MM.1S (cell line): Measurements from ENCODE around the gene RAB11FIP4.

Experiments used
- DNase-seq: peaks from one replicate; pipeline ENCODE4 v3.0.0-alpha.2; 2015
- H2AFZ ChIP-seq: fragments of 300-600 bp; sonication (generic); 2 replicates; pipeline ENCODE4 v1.6.0; 2016; ENCODE audit warnings: antibody characterized with exemption, low read length
- H3F3A ChIP-seq: fragments of 300-600 bp; sonication (generic); 2 replicates; pipeline ENCODE4 v1.6.1; 2016; ENCODE audit warnings: mild to moderate bottlenecking, antibody characterized with exemption, low read length, moderate library complexity, mixed read lengths; ENCODE audit not compliant: insufficient read depth
- H3K27ac ChIP-seq: fragments of 300-600 bp; sonication (generic); 2 replicates; pipeline ENCODE4 v1.5.1; 2016; ENCODE audit warnings: mild to moderate bottlenecking, low read length
- H3K27me3 ChIP-seq: fragments of 300-600 bp; sonication (generic); replicated peaks from 2 replicates; pipeline ENCODE4 v1.6.0; 2016; ENCODE audit warnings: low read length; ENCODE audit not compliant: insufficient read depth
- H3K36me3 ChIP-seq: fragments of 300-600 bp; sonication (generic); replicated peaks from 2 replicates; pipeline ENCODE4 v1.6.1; 2016; ENCODE audit warnings: mild to moderate bottlenecking, low read length, mixed read lengths; ENCODE audit not compliant: insufficient read depth
- H3K4me1 ChIP-seq: fragments of 300-600 bp; sonication (generic); 2 replicates; pipeline ENCODE4 v1.6.1; 2016; ENCODE audit warnings: low read length, mixed read lengths
- H3K4me2 ChIP-seq: fragments of 300-600 bp; sonication (generic); 2 replicates; pipeline ENCODE4 v1.6.0; 2016; ENCODE audit warnings: low read depth, low read length
- H3K4me3 ChIP-seq: fragments of 300-600 bp; sonication (generic); 2 replicates; pipeline ENCODE4 v1.5.1; 2016; ENCODE audit warnings: low read length, mixed read lengths
- H3K79me2 ChIP-seq: fragments of 300-600 bp; sonication (generic); 2 replicates; pipeline ENCODE4 v1.6.1; 2016; ENCODE audit warnings: mixed run types, low read length, mixed read lengths
- H3K9ac ChIP-seq: fragments of 300-600 bp; sonication (generic); 2 replicates; pipeline ENCODE4 v1.6.1; 2016; ENCODE audit warnings: low read length, mixed read lengths
- H3K9me2 ChIP-seq: fragments of 300-600 bp; sonication (generic); replicated peaks from 2 replicates; pipeline ENCODE4 v1.6.1; 2016; ENCODE audit warnings: mild to moderate bottlenecking, low read length, mixed read lengths; ENCODE audit not compliant: insufficient read depth
- H3K9me3 ChIP-seq: fragments of 300-600 bp; sonication (generic); replicated peaks from 2 replicates; pipeline ENCODE4 v1.6.1; 2016; ENCODE audit warnings: mild to moderate bottlenecking, low read length, mixed read lengths; ENCODE audit not compliant: insufficient read depth
- H4K20me1 ChIP-seq: fragments of 300-600 bp; sonication (generic); 2 replicates; pipeline ENCODE4 v1.6.1; 2016; ENCODE audit warnings: mild to moderate bottlenecking, low read length, moderate library complexity, mixed read lengths; ENCODE audit not compliant: insufficient read depth
- CTCF ChIP-seq: fragments of 300-600 bp; sonication (generic); IDR thresholded peaks from 2 replicates; pipeline ENCODE4 v1.5.1; 2016; ENCODE audit warnings: antibody characterized with exemption, low read length, mixed read lengths
- EZH2 ChIP-seq: fragments of 300-600 bp; sonication (generic); optimal IDR thresholded peaks from 2 replicates; pipeline ENCODE3; 2017; ENCODE audit warnings: low read depth, mild to moderate bottlenecking, antibody characterized with exemption, low read length, mixed read lengths
- EZH2phosphoT487 ChIP-seq: fragments of 300-600 bp; sonication (generic); IDR thresholded peaks from 2 replicates; pipeline ENCODE4 v1.6.1; 2018; ENCODE audit warnings: antibody characterized with exemption, low read length

Gene RAB11FIP4

DNA sequence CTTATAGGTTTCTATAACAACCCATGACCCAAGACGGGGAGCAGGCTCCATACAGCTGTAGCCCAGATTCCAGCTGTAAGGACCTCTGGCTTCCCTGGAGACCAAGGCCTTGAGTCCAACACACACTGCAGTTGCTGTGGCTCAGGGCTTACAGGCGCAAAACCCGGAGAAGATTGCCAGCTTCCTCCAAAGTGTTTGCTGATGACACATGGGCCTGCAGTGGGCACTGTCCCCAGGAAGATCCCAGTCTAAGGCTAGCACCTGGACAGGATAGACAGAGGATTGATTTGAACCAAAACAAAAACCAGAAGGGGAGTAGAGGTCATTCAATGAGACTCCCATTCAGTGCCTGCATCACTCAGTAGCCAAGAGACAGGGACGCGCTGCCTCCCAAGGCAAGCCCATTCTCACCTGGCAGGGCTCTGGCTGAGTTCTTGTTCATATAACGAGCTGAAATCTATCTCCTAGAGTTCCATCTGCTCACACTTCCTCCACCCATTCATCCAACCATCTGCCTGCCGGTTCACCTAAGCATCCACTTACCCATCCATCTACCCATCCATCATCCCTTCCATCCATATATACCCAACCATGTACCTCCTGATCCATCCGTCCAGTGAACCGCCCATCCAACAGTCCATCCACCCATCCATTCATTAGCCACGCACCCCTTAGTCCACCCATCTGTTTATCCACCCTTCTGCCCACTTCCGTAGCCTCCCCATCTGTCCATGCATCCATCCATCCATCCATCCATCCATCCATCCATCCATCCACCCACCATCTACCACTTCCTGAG lies 10.2 kb downstream of the RAB11FIP4 start:
- Histone ChIP-seq H3K27me3 (peaks cover 11% of the 10 kb centered on the region), H3K9ac (no peak overlapping the region)

DNA sequence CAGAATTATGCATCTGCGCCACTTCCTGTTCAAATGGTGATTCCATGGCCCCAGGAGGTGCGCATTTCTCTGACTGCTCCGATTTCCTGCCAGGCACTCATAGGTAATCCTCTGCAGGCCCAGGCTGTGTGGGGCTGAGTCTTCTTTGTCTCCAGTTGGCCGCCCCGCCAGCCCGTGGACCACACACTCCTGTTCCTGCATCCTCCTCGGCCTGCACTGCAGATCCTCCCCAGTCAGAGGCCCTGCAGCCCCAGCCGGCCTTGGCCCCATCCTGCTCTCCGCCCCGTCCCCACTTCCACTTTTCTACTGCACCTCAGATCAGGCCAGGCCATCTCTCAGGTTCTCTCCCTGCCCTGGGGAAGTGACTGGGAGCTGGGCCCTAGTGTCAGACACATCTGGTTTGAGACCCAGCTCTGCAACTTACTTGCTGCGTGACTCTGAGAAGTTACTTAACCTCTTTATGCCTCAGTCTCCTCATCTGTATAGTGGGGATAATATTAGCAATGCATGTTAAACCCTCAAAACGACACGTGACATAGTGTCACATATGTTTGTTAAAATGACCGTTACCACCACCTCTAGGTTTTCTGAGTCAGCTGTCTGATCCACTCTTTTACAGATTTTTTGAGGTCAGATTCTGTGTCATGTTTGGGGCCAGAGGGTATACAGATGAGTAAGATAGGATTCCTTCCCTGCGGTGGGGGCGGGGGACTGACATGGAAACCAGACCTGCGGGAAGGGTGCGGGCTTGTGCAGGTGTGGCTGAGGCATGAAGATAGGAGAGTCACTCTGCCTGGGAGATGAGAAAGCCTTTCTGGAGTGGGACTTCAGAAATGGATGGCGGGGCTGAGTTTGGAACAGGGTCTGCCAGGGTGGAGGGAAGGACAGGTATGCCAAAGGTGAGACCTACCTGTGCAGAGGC lies 12.8 kb downstream of the RAB11FIP4 start:
- no peak for TF ChIP-seq EZH2phosphoT487
- no peak for TF ChIP-seq EZH2
- no peak for TF ChIP-seq CTCF
- no peaks in the 10 kb centered on the region for H3K9me2 ChIP-seq
- H3K4me1 ChIP-seq: no peaks in the 10 kb centered on the region
- H3K4me3 ChIP-seq: no peak overlapping the region
- no peak overlapping the region for H3K27ac ChIP-seq
- no peaks in the 10 kb centered on the region for H4K20me1 ChIP-seq
- no peaks in the 10 kb centered on the region for H3K36me3 ChIP-seq
- no peak overlapping the region for H3K9ac ChIP-seq
- no peaks in the 10 kb centered on the region for H3F3A ChIP-seq
- no peaks in the 10 kb centered on the region for H3K79me2 ChIP-seq
- peaks cover 11% of the 10 kb centered on the region for H3K27me3 ChIP-seq
- H3K9me3 ChIP-seq: no peaks in the 10 kb centered on the region
- H3K4me2 ChIP-seq: no peak overlapping the region
- DNase-seq: no peak
- H2AFZ ChIP-seq: no peak overlapping the region

More for the DNA sequence above, 10.2 kb downstream of the RAB11FIP4 start:
- Histone ChIP-seq H3K9me2 (no peaks in the 10 kb centered on the region), H3K36me3 (no peaks in the 10 kb centered on the region), H3F3A (no peaks in the 10 kb centered on the region), H4K20me1 (no peaks in the 10 kb centered on the region), H3K79me2 (no peaks in the 10 kb centered on the region), H3K27ac (no peak overlapping the region), H3K4me1 (no peaks in the 10 kb centered on the region), H3K9me3 (no peaks in the 10 kb centered on the region), H3K4me3 (no peak overlapping the region), H3K4me2 (no peak overlapping the region), H2AFZ (no peak overlapping the region)
- no peak for DNase-seq
- TF ChIP-seq CTCF (no peak), EZH2phosphoT487 (no peak), EZH2 (no peak)

DNA sequence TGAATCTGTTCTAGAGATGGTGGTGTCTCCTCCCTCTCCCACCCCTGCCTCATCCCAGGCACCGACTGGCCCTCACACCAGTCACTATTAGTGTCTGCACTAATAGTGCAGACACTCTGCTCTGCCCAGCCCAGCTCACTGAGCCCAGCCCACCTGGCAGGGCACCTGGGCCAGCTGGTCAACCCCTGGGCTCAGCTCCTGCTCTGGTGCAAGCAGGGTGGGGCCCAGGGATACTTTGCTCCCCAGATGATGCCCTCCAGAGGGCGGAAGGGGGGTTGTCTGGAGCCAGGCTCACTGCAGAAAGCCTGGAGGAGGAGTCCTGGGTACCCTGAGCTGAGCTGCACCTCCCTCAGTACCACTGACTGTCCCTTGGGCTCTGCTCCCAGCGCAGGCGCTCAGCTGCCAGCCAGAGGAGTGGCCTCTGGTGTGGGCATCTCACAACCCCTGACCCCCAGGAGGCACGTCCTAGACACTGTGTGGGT lies 14.5 kb downstream of the RAB11FIP4 start:
- Histone ChIP-seq H3F3A (no peaks in the 10 kb centered on the region), H3K27ac (no peak overlapping the region), H3K27me3 (peaks cover 5% of the 10 kb centered on the region), H3K4me1 (no peaks in the 10 kb centered on the region), H3K36me3 (no peaks in the 10 kb centered on the region), H3K9ac (no peak overlapping the region), H3K79me2 (no peaks in the 10 kb centered on the region), H3K9me2 (no peaks in the 10 kb centered on the region), H4K20me1 (no peaks in the 10 kb centered on the region), H2AFZ (no peak overlapping the region), H3K9me3 (no peaks in the 10 kb centered on the region), H3K4me2 (no peak overlapping the region), H3K4me3 (no peak overlapping the region)
- no peak for DNase-seq
- TF ChIP-seq CTCF (no peak), EZH2 (no peak), EZH2phosphoT487 (no peak)
